GM18526 (cell line): ENCODE data around the gene ATP2A1.

ENCODE experiments used
- POLR2A ChIP-seq: IDR thresholded peaks from 3 replicates; pipeline ENCODE4 v1.6.1; 2011; ENCODE audit not compliant: insufficient read length; ENCODE audit errors: extremely low read depth

The ATP2A1 gene

GRCh38 chr16:28876019-28876659 lies 2.1 kb upstream of the ATP2A1 start:
- TF ChIP-seq POLR2A, result no peak

GRCh38 chr16:28876973-28877654 lies 1.2 kb upstream of the ATP2A1 start:
- no peak for TF ChIP-seq POLR2A

GRCh38 chr16:28877655-28878000 lies 660 bp upstream of the ATP2A1 start:
- TF ChIP-seq POLR2A, result no peak

GRCh38 chr16:28879261-28879840 lies 1.1 kb downstream of the ATP2A1 start:
- TF ChIP-seq POLR2A, result no peak

- peak; percentile 75 for TF ChIP-seq POLR2A
These were observed 1.7 kb downstream of the ATP2A1 start for GRCh38 chr16:28879841-28880588.

GRCh38 chr16:28880589-28880915 lies 2.3 kb downstream of the ATP2A1 start:
- TF ChIP-seq POLR2A, result no peak

GRCh38 chr16:28880955-28881354 lies 2.7 kb downstream of the ATP2A1 start:
- no peak for TF ChIP-seq POLR2A

GRCh38 chr16:28882551-28883160 lies 4.4 kb downstream of the ATP2A1 start:
- TF ChIP-seq POLR2A, result no peak

- no peak for TF ChIP-seq POLR2A
These were observed 5.1 kb downstream of the ATP2A1 start for GRCh38 chr16:28883221-28883996.

GRCh38 chr16:28884045-28884444 lies 5.8 kb downstream of the ATP2A1 start:
- no peak for TF ChIP-seq POLR2A

GRCh38 chr16:28886945-28887344 lies 8.7 kb downstream of the ATP2A1 start:
- no peak for TF ChIP-seq POLR2A

GRCh38 chr16:28891964-28892890 lies 13.9 kb downstream of the ATP2A1 start:
- no peak for TF ChIP-seq POLR2A

GRCh38 chr16:28893291-28893690 lies 15.0 kb downstream of the ATP2A1 start:
- no peak for TF ChIP-seq POLR2A

GRCh38 chr16:28895609-28896008 lies 17.3 kb downstream of the ATP2A1 start:
- TF ChIP-seq POLR2A, result no peak
